Measurements from ENCODE around the gene LRCOL1. TPM values are rescaled to one million over a fixed set of nuclear protein-coding genes. Genes with fewer than 3 reads are reported as not detected.

The LRCOL1 gene
- total and polyA plus RNA-seq, 2 of the 13 experiments (the other 11 are each of a cell fraction or from before 2014, with no cell fraction given) = not detected

DNA sequence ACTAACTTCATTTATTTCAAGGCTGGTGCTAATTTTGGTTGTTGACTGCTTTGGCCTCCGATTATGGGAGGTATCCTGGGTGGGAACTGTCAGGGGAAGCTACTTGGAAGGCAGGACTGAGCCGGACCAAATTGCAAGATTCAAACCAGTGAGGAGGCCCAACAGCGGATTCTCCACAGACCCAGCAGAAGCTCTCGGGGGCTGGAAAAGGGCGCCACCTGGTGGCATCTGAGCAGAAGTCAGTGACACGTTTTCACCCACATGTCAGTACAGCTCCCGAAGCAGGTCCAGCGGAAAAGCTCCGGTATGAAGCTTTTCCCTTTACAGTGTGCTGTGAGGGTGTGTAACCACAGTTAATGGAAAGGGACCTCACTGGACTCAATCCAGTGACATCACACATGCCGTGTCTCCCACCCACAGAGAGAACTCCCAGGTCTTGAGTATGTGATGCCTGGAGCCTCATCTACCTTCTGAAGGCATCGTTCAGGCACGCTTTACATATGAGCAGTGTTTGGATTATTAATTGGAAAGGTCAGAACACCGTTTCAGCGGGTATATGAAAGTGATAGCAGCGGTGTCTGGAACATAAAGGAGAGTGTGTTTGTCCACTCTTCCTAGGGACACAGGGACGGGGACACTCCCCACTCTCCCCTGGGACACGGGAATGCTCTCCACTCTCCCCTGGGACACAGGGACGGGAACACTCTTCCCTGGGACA lies 4.6 kb upstream of the LRCOL1 start (continued):
- TF ChIP-seq, protein P1, sequence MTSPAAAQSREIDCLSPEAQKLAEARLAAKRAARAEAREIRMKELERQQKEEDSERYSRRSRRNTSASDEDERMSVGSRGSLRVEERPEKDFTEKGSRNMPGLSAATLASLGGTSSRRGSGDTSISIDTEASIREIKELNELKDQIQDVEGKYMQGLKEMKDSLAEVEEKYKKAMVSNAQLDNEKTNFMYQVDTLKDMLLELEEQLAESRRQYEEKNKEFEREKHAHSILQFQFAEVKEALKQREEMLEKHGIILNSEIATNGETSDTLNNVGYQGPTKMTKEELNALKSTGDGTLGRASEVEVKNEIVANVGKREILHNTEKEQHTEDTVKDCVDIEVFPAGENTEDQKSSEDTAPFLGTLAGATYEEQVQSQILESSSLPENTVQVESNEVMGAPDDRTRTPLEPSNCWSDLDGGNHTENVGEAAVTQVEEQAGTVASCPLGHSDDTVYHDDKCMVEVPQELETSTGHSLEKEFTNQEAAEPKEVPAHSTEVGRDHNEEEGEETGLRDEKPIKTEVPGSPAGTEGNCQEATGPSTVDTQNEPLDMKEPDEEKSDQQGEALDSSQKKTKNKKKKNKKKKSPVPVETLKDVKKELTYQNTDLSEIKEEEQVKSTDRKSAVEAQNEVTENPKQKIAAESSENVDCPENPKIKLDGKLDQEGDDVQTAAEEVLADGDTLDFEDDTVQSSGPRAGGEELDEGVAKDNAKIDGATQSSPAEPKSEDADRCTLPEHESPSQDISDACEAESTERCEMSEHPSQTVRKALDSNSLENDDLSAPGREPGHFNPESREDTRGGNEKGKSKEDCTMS (CRISPR knock-in tag; conservative IDR thresholded peaks at IDR 0.05) = 0 out of 2 replicates have a peak, but pooled peaks have one; percentile 15
- TF ChIP-seq, protein P2, sequence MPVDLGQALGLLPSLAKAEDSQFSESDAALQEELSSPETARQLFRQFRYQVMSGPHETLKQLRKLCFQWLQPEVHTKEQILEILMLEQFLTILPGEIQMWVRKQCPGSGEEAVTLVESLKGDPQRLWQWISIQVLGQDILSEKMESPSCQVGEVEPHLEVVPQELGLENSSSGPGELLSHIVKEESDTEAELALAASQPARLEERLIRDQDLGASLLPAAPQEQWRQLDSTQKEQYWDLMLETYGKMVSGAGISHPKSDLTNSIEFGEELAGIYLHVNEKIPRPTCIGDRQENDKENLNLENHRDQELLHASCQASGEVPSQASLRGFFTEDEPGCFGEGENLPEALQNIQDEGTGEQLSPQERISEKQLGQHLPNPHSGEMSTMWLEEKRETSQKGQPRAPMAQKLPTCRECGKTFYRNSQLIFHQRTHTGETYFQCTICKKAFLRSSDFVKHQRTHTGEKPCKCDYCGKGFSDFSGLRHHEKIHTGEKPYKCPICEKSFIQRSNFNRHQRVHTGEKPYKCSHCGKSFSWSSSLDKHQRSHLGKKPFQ (CRISPR knock-in tag; IDR thresholded peaks at IDR 0.05; ENCODE audit: insufficient replicate concordance) = no peak
- no peak for TF ChIP-seq RFX5 (IDR thresholded peaks at IDR 0.05; ENCODE audit: low read depth, low read length)
- TF ChIP-seq NKX3-1 (CRISPR knock-in tag; IDR thresholded peaks at IDR 0.05) = no peak
- 0 out of 2 replicates have a peak, but pooled peaks have one; percentile 41 for TF ChIP-seq ZNF501 (CRISPR knock-in tag; IDR thresholded peaks at IDR 0.05)
- 0 out of 2 replicates have a peak, but pooled peaks have one; percentile 44 for TF ChIP-seq IRF2 (CRISPR knock-in tag; IDR thresholded peaks at IDR 0.05)
- TF ChIP-seq, protein P3, sequence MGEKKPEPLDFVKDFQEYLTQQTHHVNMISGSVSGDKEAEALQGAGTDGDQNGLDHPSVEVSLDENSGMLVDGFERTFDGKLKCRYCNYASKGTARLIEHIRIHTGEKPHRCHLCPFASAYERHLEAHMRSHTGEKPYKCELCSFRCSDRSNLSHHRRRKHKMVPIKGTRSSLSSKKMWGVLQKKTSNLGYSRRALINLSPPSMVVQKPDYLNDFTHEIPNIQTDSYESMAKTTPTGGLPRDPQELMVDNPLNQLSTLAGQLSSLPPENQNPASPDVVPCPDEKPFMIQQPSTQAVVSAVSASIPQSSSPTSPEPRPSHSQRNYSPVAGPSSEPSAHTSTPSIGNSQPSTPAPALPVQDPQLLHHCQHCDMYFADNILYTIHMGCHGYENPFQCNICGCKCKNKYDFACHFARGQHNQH (CRISPR knock-in tag; IDR thresholded peaks at IDR 0.05) = 0 out of 2 replicates have a peak, but pooled peaks have one; percentile 34
- TF ChIP-seq, protein P4, sequence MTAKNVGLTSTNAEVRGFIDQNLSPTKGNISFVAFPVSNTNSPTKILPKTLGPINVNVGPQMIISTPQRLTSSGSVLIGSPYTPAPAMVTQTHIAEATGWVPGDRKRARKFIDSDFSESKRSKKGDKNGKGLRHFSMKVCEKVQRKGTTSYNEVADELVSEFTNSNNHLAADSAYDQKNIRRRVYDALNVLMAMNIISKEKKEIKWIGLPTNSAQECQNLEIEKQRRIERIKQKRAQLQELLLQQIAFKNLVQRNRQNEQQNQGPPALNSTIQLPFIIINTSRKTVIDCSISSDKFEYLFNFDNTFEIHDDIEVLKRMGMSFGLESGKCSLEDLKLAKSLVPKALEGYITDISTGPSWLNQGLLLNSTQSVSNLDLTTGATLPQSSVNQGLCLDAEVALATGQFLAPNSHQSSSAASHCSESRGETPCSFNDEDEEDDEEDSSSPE (CRISPR knock-in tag; IDR thresholded peaks at IDR 0.05) = 0 out of 2 replicates have a peak, but pooled peaks have one; percentile 13
- peak; percentile 31; the same call in 1 of the 2 replicates for TF ChIP-seq MYC (CRISPR knock-in tag; IDR thresholded peaks at IDR 0.05; ENCODE audit: borderline replicate concordance)
- TF ChIP-seq TEAD3 (CRISPR knock-in tag; optimal IDR thresholded peaks at IDR 0.05; ENCODE audit: borderline replicate concordance) = peak; percentile 30
- no peak for TF ChIP-seq ZBTB1 (CRISPR knock-in tag; IDR thresholded peaks at IDR 0.05; ENCODE audit: borderline replicate concordance)
- TF ChIP-seq, protein P5, sequence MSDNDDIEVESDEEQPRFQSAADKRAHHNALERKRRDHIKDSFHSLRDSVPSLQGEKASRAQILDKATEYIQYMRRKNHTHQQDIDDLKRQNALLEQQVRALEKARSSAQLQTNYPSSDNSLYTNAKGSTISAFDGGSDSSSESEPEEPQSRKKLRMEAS (IDR thresholded peaks at IDR 0.05) = peak; percentile 45; the same call in 1 of the 2 replicates
- no peak for TF ChIP-seq CC2D1A (CRISPR knock-in tag; IDR thresholded peaks at IDR 0.05)
- TF ChIP-seq SAP130 (CRISPR knock-in tag; IDR thresholded peaks at IDR 0.05; ENCODE audit: low read depth) = peak; percentile 49
- TF ChIP-seq YY1 (IDR thresholded peaks at IDR 0.05; ENCODE audit: insufficient read depth, insufficient replicate concordance, low read depth, low read length) = peak; percentile 34
- peak; percentile 26; the same call in 1 of the 2 replicates for TF ChIP-seq ZNF446 (CRISPR knock-in tag; IDR thresholded peaks at IDR 0.05)
- TF ChIP-seq, protein P6, sequence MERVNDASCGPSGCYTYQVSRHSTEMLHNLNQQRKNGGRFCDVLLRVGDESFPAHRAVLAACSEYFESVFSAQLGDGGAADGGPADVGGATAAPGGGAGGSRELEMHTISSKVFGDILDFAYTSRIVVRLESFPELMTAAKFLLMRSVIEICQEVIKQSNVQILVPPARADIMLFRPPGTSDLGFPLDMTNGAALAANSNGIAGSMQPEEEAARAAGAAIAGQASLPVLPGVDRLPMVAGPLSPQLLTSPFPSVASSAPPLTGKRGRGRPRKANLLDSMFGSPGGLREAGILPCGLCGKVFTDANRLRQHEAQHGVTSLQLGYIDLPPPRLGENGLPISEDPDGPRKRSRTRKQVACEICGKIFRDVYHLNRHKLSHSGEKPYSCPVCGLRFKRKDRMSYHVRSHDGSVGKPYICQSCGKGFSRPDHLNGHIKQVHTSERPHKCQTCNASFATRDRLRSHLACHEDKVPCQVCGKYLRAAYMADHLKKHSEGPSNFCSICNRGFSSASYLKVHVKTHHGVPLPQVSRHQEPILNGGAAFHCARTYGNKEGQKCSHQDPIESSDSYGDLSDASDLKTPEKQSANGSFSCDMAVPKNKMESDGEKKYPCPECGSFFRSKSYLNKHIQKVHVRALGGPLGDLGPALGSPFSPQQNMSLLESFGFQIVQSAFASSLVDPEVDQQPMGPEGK (CRISPR knock-in tag; IDR thresholded peaks at IDR 0.05) = peak; percentile 23; the same call in 1 of the 2 replicates

Data from HepG2 (cell line).